Activated naive CD8-positive, alpha-beta T cell treated with anti-CD3 and anti-CD28 coated beads for 36 hours (primary cell): Measurements from ENCODE around the gene HSPB7. TPM values are rescaled to one million over a fixed set of nuclear protein-coding genes. Genes with fewer than 3 reads are reported as not detected.
"Not testable (repeated sequence)": the region's sequence is repeated elsewhere in the genome, so short reads cannot be mapped to it uniquely, and the experiment has no call there.

Experiments used
- DNase-seq: peaks from one replicate; pipeline ENCODE4 v3.0.0; 2021
- H3K27ac Mint-ChIP-seq: one replicate; pipeline ENCODE4 v1.8.0; 2022; ENCODE audit warnings: mild to moderate bottlenecking, moderate library complexity, mixed read lengths
- H3K27me3 Mint-ChIP-seq: one replicate; pipeline ENCODE4 v1.8.0; 2022; ENCODE audit warnings: mild to moderate bottlenecking, mixed read lengths
- H3K36me3 Mint-ChIP-seq: one replicate; pipeline ENCODE4 v1.8.0; 2021; ENCODE audit warnings: mild to moderate bottlenecking, mixed read lengths
- H3K4me1 Mint-ChIP-seq: one replicate; pipeline ENCODE4 v1.8.0; 2021; ENCODE audit warnings: mixed read lengths
- H3K4me3 Mint-ChIP-seq: one replicate; pipeline ENCODE4 v1.8.0; 2022; ENCODE audit warnings: mild to moderate bottlenecking, moderate library complexity, mixed read lengths
- H3K9me3 Mint-ChIP-seq: one replicate; pipeline ENCODE4 v1.8.0; 2022; ENCODE audit warnings: mixed read lengths
- total RNA-seq, 2 experiments: library from RNA; stranded (reverse); gene quantifications; one replicate each; pipeline ENCODE4 v1.2.3, GENCODE V29; 2021

The HSPB7 gene
- total RNA-seq, 2 experiments from 2014 or later, result not detected

DNA sequence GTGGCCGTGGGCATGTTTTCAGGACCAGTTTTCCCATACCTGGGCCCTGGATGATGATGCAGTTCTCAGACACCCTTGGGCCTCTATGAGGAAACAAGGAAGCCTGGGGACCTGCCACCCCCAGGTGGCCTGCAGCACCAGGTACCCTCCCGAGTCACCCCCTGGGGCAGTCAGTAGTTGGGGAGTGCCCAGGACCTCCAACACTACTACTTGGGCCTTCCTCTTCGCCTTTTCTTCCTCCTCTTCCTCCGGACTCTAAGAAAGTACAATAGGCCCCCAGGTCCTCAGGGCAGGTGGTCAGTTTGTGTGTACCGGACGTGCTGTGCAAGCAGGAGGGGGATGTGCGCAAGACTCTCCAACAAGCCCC is 25.7 kb downstream of the HSPB7 start:
- Mint-ChIP-seq H3K27ac (no peak overlapping the region), H3K4me3 (no peak overlapping the region), H3K36me3 (no peaks in the 10 kb centered on the region), H3K9me3 (no peaks in the 10 kb centered on the region), H3K27me3 (no peaks in the 10 kb centered on the region), H3K4me1 (no peaks in the 10 kb centered on the region)
- DNase-seq, result no peak

- no peaks in the 10 kb centered on the region for H3K36me3 Mint-ChIP-seq
- no peak overlapping the region for H3K27ac Mint-ChIP-seq
- DNase-seq, result no peak
- H3K27me3 Mint-ChIP-seq, result no peaks in the 10 kb centered on the region
- H3K4me3 Mint-ChIP-seq, result no peak overlapping the region
- no peaks in the 10 kb centered on the region for H3K4me1 Mint-ChIP-seq
- H3K9me3 Mint-ChIP-seq, result no peaks in the 10 kb centered on the region
Observed at GRCh38 chr1:15991427-15992186, 26.2 kb downstream of the HSPB7 start.

DNA sequence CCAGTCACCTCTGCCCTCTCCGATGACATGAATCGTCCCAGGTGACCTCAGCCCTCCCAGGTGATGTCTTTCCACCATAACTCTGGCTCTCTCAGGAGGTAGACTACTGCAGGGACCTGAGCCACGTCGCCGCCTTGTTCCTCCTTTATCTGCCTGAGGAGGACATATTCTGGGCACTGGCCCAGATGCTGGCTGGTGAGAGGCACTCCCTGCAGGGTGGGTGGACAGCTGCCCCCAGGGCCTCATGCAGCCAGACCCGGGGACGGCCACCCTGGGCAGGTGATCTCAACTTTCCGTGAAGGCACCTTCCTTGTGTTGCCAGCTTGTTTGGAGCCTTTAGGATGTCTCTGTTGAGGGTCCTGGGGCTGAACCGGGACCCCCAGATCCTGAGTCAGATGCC is 28.1 kb downstream of the HSPB7 start:
- Mint-ChIP-seq H3K27me3 (no peaks in the 10 kb centered on the region), H3K36me3 (no peaks in the 10 kb centered on the region), H3K4me1 (peaks cover 5% of the 10 kb centered on the region), H3K9me3 (no peaks in the 10 kb centered on the region), H3K27ac (no peak overlapping the region), H3K4me3 (no peak overlapping the region)
- DNase-seq, result no peak

DNA sequence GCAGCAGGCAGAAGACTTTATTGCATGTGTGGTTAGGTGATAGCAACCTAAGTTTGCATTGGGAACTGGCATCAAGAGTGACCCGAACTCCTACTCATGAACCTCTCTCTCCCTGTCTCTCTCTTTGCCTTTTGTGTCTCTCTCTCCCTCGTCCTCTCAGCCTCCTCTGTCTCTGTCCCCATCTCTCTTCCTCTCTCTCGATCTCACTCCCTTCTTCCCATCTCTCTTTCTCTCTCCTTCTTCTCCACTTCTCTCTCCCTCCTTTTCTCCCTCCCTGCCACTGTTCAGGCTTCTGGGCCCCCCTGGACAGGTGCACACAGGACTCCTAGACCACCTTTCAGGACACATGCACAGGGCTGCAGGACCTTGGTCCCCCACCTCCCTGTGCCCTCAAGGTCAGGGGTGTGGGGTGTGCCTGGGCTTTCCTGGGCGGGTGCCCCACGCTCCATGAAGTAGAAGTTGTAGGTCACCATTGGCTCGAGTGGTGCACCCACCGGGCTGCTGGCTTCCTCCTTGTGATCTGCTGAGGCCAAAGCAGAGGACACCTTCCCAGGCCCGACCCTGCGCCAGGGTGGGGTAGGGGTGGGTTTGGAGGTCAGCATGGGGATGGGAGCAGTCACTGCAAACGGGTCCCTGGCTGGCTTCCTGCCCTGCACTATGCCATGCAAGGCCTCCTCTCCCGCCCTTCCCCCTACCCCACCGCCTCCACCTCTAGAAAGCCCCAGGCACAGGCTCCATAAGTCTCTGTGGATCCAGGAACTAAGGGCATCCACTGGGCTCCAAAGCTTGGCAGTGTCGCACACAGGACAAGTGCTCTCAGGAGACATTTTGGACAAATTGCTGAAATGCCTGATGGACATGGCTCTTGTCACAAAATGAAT is 28.7 kb downstream of the HSPB7 start:
- no peaks in the 10 kb centered on the region for H3K36me3 Mint-ChIP-seq
- H3K27ac Mint-ChIP-seq, result no peak overlapping the region
- H3K4me3 Mint-ChIP-seq, result no peak overlapping the region
- DNase-seq, result no peak
- H3K4me1 Mint-ChIP-seq, result peaks cover 10% of the 10 kb centered on the region
- no peaks in the 10 kb centered on the region for H3K9me3 Mint-ChIP-seq
- no peaks in the 10 kb centered on the region for H3K27me3 Mint-ChIP-seq

- H3K27ac Mint-ChIP-seq, result no peak overlapping the region
- H3K4me3 Mint-ChIP-seq, result no peak overlapping the region
- peaks cover 9% of the 10 kb centered on the region for H3K9me3 Mint-ChIP-seq
- H3K4me1 Mint-ChIP-seq, result peaks cover 21% of the 10 kb centered on the region
- no peaks in the 10 kb centered on the region for H3K36me3 Mint-ChIP-seq
- DNase-seq, result no peak
- no peaks in the 10 kb centered on the region for H3K27me3 Mint-ChIP-seq
Observed at GRCh38 chr1:15985611-15986297, 32.1 kb downstream of the HSPB7 start.

- Mint-ChIP-seq H3K9me3 (peaks cover 9% of the 10 kb centered on the region), H3K27me3 (no peaks in the 10 kb centered on the region), H3K4me1 (peaks cover 21% of the 10 kb centered on the region), H3K4me3 (no peak overlapping the region), H3K27ac (no peak overlapping the region), H3K36me3 (no peaks in the 10 kb centered on the region)
- DNase-seq, result no peak
Observed at GRCh38 chr1:15983275-15983674, 34.6 kb downstream of the HSPB7 start.

GRCh38 chr1:15981679-15982078 is 36.2 kb downstream of the HSPB7 start:
- Mint-ChIP-seq H3K27ac (no peak overlapping the region), H3K27me3 (no peaks in the 10 kb centered on the region), H3K4me3 (no peak overlapping the region), H3K4me1 (peaks cover 24% of the 10 kb centered on the region), H3K36me3 (no peaks in the 10 kb centered on the region), H3K9me3 (peaks cover 9% of the 10 kb centered on the region)
- DNase-seq, result no peak

DNA sequence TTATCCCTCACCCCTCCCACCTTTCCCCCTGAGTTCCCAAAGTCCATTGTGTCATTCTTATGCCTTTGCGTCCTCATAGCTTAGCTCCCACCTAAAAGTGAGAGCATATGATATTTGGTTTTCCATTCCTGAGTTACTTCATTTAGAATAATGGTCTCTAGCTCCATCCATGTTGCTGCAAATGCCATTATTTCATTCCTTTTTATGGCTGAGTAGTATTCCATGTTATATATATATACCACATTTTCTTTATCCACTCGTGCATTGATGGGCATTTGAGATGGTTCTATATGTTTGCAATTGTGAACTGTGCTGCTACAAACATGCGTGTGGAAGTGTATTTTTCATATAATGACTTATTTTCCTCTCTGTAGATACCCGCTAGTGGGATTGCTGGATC is 39.9 kb downstream of the HSPB7 start:
- DNase-seq, H3K4me3 Mint-ChIP-seq, H3K9me3 Mint-ChIP-seq, H3K27me3 Mint-ChIP-seq, H3K27ac Mint-ChIP-seq: not testable (repeated sequence)
- H3K36me3 Mint-ChIP-seq, result peaks cover 15% of the 10 kb centered on the region
- H3K4me1 Mint-ChIP-seq, result peaks cover 27% of the 10 kb centered on the region

DNA sequence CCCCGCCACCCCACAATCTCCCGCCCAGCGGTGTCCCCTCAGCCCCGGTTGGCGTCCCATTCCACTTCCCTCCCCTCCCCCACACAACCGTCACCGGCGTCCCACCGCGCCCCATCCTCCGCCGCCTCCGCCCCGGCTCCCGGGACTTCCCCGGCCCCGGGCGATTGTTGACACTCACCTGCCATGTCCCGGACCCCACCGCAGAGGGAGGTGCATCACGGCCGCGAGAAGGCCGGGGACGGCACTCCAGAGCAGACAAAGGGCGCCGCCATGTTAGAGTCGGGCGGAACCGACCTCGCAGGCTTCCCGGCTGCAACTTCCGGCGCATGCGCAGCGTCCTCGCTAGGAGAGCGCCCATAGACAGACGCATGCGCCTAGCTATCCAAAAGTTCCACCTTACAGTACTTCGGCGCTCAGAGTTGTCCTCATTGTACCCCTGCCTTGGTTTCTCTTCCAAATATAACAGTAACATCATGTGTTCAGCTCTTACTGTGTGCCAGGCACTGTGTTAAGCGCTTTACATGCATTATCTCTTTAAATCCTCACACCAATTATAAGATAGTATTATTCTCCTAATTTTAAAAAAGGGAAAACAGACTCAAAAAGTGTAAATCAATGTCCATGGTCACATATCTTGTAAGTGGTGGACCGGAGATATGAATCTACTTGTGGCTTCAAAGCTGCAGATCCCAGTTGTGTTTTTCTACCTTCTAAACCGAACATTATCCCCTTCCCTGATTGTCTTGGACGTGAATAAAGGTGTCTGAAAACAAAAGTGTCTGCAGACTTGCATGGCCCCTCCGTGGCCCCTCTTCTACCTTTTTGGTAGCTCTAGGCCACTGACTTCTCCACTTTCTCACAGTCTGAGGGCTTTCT is 41.8 kb downstream of the HSPB7 start, which contains the start of gene ZBTB17:
Gene ZBTB17, minus strand, starts transcription at position 297 of the 876 bp plus-strand sequence. CDS start 27,606 bp downstream, outside the sequence.
- Mint-ChIP-seq H3K4me1 (peaks cover 37% of the 10 kb centered on the region), H3K9me3 (no peaks in the 10 kb centered on the region), H3K36me3 (peaks cover 27% of the 10 kb centered on the region), H3K27ac (peak within 1 kb of the TSS; percentile 94), H3K27me3 (no peaks in the 10 kb centered on the region), H3K4me3 (peak within 1 kb of the TSS; percentile 81)
- DNase-seq, result peak; percentile 96

GRCh38 chr1:15975358-15975804 is 42.5 kb downstream of the HSPB7 start:
- H3K36me3 Mint-ChIP-seq, result peaks cover 34% of the 10 kb centered on the region
- H3K4me1 Mint-ChIP-seq, result peaks cover 42% of the 10 kb centered on the region
- DNase-seq, result peak; percentile 90
- H3K27ac Mint-ChIP-seq, result peak overlapping the region; percentile 94
- peak overlapping the region; percentile 81 for H3K4me3 Mint-ChIP-seq
- H3K9me3 Mint-ChIP-seq, result no peaks in the 10 kb centered on the region
- no peaks in the 10 kb centered on the region for H3K27me3 Mint-ChIP-seq

- Mint-ChIP-seq H3K9me3 (peaks cover under 1% of the 10 kb centered on the region), H3K4me1 (peaks cover 47% of the 10 kb centered on the region), H3K4me3 (peak overlapping the region; percentile 81), H3K36me3 (peaks cover 39% of the 10 kb centered on the region), H3K27ac (peak overlapping the region; percentile 94), H3K27me3 (no peaks in the 10 kb centered on the region)
- DNase-seq, result peak; percentile 38
Observed at GRCh38 chr1:15974855-15975254, 43.0 kb downstream of the HSPB7 start.

DNA sequence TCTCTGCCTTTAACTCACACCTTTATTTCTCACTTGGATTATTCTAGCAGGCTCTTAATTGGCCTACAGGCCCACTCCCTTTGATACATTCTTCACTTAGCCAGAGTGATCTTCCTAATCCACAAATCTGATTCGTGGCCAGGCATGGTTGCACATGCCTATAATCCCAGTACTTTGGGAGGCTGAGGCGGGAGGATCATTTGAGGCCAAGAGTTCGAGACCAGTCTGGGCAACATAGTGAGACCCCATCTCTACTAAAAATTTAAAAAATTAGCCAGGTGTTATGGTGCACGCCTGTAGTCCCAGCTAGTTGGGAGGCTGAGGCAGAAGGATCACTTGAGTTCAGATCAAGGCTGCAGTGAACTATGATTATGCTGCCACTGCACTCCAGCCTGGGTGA is 44.1 kb downstream of the HSPB7 start:
- Mint-ChIP-seq H3K27ac (peak overlapping the region; percentile 18), H3K9me3 (peaks cover 1% of the 10 kb centered on the region), H3K4me1 (peaks cover 51% of the 10 kb centered on the region), H3K4me3 (no peak overlapping the region), H3K36me3 (peaks cover 48% of the 10 kb centered on the region), H3K27me3 (no peaks in the 10 kb centered on the region)
- no peak for DNase-seq

DNA sequence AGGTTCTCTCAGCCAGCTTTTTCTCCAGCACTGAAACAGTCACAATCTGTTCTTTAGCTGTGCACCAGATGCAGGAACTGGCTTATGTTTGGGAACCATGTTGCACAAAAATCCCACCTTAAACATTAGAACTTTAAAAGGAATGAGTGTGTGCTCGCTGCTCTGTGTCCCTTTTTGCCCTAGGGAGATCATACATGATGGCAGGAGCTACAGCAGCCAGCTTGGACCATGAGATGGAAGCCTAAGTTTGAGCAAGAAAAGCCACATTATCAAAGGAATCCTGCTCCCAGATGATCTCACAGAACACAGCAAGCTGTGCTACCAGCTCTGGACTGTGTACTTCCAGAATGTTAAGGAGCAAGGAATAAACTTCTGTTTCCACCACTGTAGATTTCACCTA is 45.4 kb downstream of the HSPB7 start:
- Mint-ChIP-seq H3K36me3 (peaks cover 62% of the 10 kb centered on the region), H3K4me3 (no peak overlapping the region), H3K27me3 (no peaks in the 10 kb centered on the region), H3K4me1 (peaks cover 62% of the 10 kb centered on the region), H3K9me3 (peaks cover 6% of the 10 kb centered on the region), H3K27ac (no peak overlapping the region)
- no peak for DNase-seq

DNA sequence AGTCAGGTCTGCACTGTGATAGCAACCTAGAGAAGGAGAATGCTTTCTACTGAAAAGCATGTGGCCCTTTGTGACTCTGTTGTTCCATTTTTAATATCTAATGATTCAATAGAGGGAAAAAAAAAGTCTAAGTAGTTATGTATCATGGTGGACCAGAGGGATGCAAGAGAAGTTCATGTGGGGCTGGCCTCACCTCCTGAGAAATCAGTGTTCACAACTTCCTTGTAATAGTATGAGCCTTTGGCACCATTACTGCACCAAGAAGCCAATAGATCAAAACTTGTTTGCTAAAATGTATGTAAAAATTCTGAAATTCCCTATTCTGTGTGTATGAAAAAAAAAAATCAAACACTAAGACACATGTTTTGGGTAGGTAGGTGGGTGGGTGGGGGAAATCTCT is 46.9 kb downstream of the HSPB7 start:
- H3K4me1 Mint-ChIP-seq, result peaks cover 67% of the 10 kb centered on the region
- no peaks in the 10 kb centered on the region for H3K27me3 Mint-ChIP-seq
- H3K36me3 Mint-ChIP-seq, result peaks cover 71% of the 10 kb centered on the region
- no peak for DNase-seq
- peak overlapping the region; percentile 43 for H3K27ac Mint-ChIP-seq
- H3K9me3 Mint-ChIP-seq, result peaks cover 7% of the 10 kb centered on the region
- no peak overlapping the region for H3K4me3 Mint-ChIP-seq
